Measurements from ENCODE around the gene CDNF.
"Not testable (repeated sequence)": the region's sequence is repeated elsewhere in the genome, so short reads cannot be mapped to it uniquely, and the experiment has no call there.

Gene CDNF

GRCh38 chr10:14876764-14877163 lies 38.9 kb upstream of the CDNF start:
- TF ChIP-seq CTCF (IDR thresholded peaks at IDR 0.05; ENCODE audit: control insufficient read depth, insufficient read depth, low read depth, low read length, missing control alignments): no peak
- DNase-seq (ENCODE audit: low read depth): no peak
- no peak overlapping the region for H3K4me3 ChIP-seq (ENCODE audit: control insufficient read depth, low read depth, low read length)

DNA sequence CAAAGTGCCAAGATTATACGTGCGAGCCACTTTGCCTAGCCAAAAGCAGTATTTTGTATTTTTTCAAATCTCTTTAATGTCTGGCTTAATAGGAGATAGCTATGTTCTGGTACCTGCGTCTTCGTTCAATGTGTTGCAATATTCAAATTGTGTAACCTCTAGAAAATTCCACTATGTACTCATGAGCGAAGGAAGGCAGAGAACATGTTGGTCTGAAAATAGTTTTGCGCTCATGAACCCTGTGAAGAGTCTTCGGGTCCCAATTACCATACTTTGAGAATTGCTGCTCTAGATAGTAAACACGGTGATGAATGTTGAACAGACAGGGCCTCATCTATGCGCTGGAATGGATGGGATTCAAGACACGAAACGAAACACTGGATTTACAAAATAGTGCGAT lies 38.1 kb upstream of the CDNF start:
- no peak overlapping the region for H3K4me3 ChIP-seq (ENCODE audit: control insufficient read depth, low read depth, low read length)
- no peak for DNase-seq (ENCODE audit: low read depth)
- no peak for TF ChIP-seq CTCF (IDR thresholded peaks at IDR 0.05; ENCODE audit: control insufficient read depth, insufficient read depth, low read depth, low read length, missing control alignments)

DNA sequence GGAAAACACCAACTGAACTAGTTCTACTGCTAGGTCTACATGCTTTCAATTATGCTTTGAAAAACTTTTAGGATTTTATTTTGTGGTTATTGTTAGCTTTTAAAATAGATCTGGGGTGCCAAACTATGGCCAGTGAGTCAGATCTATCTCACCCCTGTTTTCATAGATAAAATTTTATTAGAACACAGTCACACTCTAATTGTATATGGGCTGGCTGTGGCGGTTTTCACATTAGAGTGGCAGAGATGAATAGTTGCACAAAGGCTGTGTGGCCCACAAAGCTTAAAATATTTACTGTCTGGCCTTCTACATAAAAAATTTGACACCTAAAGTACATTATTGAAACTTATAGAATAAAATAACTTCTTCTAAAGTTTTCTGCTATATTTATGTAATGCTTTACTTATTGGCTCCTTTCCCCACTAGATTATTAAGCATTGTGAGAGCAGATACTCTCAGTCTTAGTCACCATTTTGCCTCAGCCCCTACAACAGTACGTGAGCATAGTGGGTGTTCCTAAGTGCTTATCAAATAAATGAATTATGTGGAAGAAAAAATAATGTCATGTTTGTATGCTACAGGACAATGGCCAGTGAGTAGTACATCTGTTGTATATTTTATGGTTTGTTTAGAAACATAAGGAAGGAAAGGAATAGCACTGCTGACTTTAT lies 35.4 kb upstream of the CDNF start:
- no peak for TF ChIP-seq CTCF (IDR thresholded peaks at IDR 0.05; ENCODE audit: control insufficient read depth, insufficient read depth, low read depth, low read length, missing control alignments)
- H3K4me3 ChIP-seq (ENCODE audit: control insufficient read depth, low read depth, low read length): no peak overlapping the region
- DNase-seq (ENCODE audit: low read depth): no peak

DNA sequence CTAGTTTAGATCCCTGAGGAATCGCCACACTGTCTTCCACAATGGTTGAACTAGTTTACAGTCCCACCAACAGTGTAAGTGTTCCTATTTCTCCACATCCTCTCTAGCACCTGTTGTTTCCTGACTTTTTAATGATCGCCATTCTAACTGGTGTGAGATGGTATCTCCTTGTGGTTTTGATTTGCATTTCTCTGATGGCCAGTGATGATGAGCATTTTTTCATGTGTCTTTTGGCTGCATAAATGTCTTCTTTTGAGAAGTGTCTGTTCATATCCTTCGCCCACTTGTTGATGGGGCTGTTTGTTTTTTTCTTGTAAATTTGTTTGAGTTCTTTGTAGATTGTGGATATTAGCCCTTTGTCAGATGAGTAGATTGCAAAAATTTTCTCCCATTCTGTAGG lies 27.0 kb upstream of the CDNF start:
- not testable (repeated sequence) for H3K4me3 ChIP-seq (ENCODE audit: control insufficient read depth, low read depth, low read length); DNase-seq (ENCODE audit: low read depth)

DNA sequence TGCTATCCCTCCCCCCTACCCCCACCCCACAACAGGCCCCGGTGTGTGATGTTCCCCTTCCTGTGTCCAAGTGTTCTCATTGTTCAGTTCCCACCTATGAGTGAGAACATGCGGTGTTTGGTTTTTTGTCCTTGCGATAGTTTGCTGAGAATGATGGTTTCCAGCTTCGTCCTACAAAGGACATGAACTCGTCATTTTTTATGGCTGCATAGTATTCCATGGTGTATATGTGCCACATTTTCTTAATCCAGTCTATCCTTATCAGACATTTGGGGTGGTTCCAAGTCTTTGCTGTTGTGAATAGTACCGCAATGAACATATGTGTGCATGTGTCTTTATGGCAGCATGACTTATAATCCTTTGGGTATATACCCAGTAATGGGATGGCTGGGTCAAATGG lies 26.6 kb upstream of the CDNF start:
- not testable (repeated sequence) for DNase-seq (ENCODE audit: low read depth); H3K4me3 ChIP-seq (ENCODE audit: control insufficient read depth, low read depth, low read length)

DNA sequence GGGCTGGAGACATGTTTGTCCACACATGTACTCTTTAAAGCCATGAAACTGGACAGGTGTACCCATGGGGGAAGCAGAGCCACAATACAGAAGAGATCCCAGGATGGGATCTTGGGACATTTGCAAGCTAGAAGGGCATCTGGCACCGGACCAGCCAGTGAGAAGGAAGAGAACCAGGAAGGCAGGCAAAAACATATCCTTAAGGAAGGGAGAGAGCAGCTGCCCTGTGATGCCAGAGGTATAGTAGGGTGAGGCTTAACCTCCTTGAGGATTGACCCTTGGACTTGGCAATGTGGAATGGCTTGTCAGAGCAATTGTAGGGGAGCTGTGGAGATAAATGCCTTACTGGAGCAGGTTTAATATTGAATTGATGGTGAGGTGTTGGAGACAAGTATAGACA lies 23.0 kb upstream of the CDNF start:
- no peak for TF ChIP-seq CTCF (IDR thresholded peaks at IDR 0.05; ENCODE audit: control insufficient read depth, insufficient read depth, low read depth, low read length, missing control alignments)
- no peak for DNase-seq (ENCODE audit: low read depth)
- no peak overlapping the region for H3K4me3 ChIP-seq (ENCODE audit: control insufficient read depth, low read depth, low read length)

DNA sequence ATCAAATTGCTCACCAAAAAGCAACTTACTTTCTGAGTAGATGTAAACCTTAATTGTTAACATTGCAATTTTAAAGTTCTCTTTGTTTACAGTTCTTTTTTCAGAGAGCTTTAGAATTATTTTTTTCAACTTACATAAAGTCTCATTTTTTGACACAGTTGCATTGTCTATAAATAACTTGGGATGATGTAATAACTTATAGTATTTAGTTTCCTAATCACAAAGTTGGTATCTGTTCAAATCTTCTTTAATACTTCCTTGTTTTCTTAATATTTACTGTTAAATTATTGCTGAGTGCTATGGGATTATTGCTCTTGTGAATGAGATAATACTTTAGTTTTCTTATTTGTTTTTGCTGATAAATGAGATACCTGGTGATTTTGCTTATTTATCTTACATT lies 21.9 kb upstream of the CDNF start:
- no peak for TF ChIP-seq CTCF (IDR thresholded peaks at IDR 0.05; ENCODE audit: control insufficient read depth, insufficient read depth, low read depth, low read length, missing control alignments)
- no peak for DNase-seq (ENCODE audit: low read depth)
- H3K4me3 ChIP-seq (ENCODE audit: control insufficient read depth, low read depth, low read length): no peak overlapping the region

DNA sequence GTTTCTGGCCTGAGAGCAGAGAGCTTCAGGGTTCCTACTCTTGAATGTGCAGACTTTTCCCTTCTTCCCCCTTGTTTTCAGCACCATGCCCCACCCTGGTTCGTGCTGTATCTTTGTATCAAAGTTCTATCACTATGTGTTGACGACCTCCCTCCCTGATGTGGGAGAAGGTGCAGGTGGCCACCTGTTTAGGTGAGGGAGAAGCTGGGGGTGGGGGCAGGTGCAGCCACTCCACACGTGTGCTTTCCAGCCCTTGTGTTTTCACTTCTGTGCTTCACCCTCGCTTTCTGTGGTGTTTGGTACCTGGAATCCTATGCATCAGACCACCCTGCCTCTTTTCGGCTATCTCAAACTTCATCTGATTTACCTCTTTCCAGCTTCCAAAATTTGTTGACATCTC lies 21.2 kb upstream of the CDNF start:
- TF ChIP-seq CTCF (IDR thresholded peaks at IDR 0.05; ENCODE audit: control insufficient read depth, insufficient read depth, low read depth, low read length, missing control alignments): no peak
- DNase-seq (ENCODE audit: low read depth): no peak
- H3K4me3 ChIP-seq (ENCODE audit: control insufficient read depth, low read depth, low read length): no peak overlapping the region
